ENCODE data around the gene KRTAP10-12. TPM values are rescaled to one million over a fixed set of nuclear protein-coding genes. Genes with fewer than 3 reads are reported as not detected.

The KRTAP10-12 gene
- total RNA-seq, 6 donors from 2014 or later = not detected

- H3K27ac ChIP-seq = no peak overlapping the region
- DNase-seq (no peak), ATAC-seq (ENCODE audit: low FRiP score in 2 of 2) (no peak)
- H3K27me3 ChIP-seq = peaks cover 0 to 15% (median 3%) of the 10 kb centered on the region in 4 donors
- no peaks in the 10 kb centered on the region for H3K4me1 ChIP-seq
- peaks cover 0 to 1% (median 0%) of the 10 kb centered on the region in 4 donors for H3K9me3 ChIP-seq
- H3K4me3 ChIP-seq = no peak overlapping the region
- TF ChIP-seq EP300 (IDR thresholded peaks at IDR 0.05) (no peak), POLR2A (IDR thresholded peaks at IDR 0.05) (no peak), CTCF (IDR thresholded peaks at IDR 0.05) (no peak), POLR2AphosphoS5 (IDR thresholded peaks at IDR 0.05) (no peak)
- 82% methylated on average over 14 of the region's 14 CpGs for WGBS, 2 donors
- H3K36me3 ChIP-seq = no peaks in the 10 kb centered on the region
These were observed 4.0 kb downstream of the KRTAP10-12 start for GRCh38 chr21:44701023-44701400.

- no peak for TF ChIP-seq CTCF (IDR thresholded peaks at IDR 0.05)
- TF ChIP-seq POLR2AphosphoS5 (IDR thresholded peaks at IDR 0.05) = no peak
- no peak for TF ChIP-seq EP300 (IDR thresholded peaks at IDR 0.05)
- no peak for TF ChIP-seq POLR2A (IDR thresholded peaks at IDR 0.05)
- no peak for ATAC-seq (ENCODE audit: low FRiP score in 2 of 2)
- no peaks in the 10 kb centered on the region for H3K4me1 ChIP-seq
- H3K27me3 ChIP-seq = peaks cover 0 to 21% (median 6%) of the 10 kb centered on the region in 4 donors
- WGBS, 2 donors = 38 to 48% methylated on average over 8 to 12 of the region's 12 CpGs
- no peak for DNase-seq
- H3K27ac ChIP-seq = no peak overlapping the region
- peaks cover 0 to 7% (median 0%) of the 10 kb centered on the region in 4 donors for H3K9me3 ChIP-seq
- H3K36me3 ChIP-seq = no peaks in the 10 kb centered on the region
- H3K4me3 ChIP-seq = no peak overlapping the region
These were observed 4.6 kb downstream of the KRTAP10-12 start for GRCh38 chr21:44701541-44701940.

GRCh38 chr21:44702111-44702972 lies 5.4 kb downstream of the KRTAP10-12 start:
- H3K27me3 ChIP-seq = peaks cover 0 to 28% (median 12%) of the 10 kb centered on the region in 4 donors
- TF ChIP-seq CTCF (IDR thresholded peaks at IDR 0.05) = no peak
- TF ChIP-seq POLR2A (IDR thresholded peaks at IDR 0.05) = no peak
- no peak for TF ChIP-seq POLR2AphosphoS5 (IDR thresholded peaks at IDR 0.05)
- TF ChIP-seq EP300 (IDR thresholded peaks at IDR 0.05) = no peak
- no peaks in the 10 kb centered on the region for H3K36me3 ChIP-seq
- H3K27ac ChIP-seq = no peak overlapping the region
- H3K4me3 ChIP-seq = no peak overlapping the region
- ATAC-seq (ENCODE audit: low FRiP score in 2 of 2) (peak in 1 of 2 donors; percentile 24), DNase-seq (peak in 1 of 2 donors; percentile 73)
- 72 to 76% methylated on average over 12 to 14 of the region's 22 CpGs for WGBS, 2 donors
- H3K4me1 ChIP-seq = peaks cover 0 to 8% (median 0%) of the 10 kb centered on the region in 4 donors
- H3K9me3 ChIP-seq = peaks cover 0 to 7% (median 0%) of the 10 kb centered on the region in 4 donors

GRCh38 chr21:44702973-44703730 lies 6.2 kb downstream of the KRTAP10-12 start:
- H3K4me1 ChIP-seq = peaks cover 0 to 11% (median 0%) of the 10 kb centered on the region in 4 donors
- no peak overlapping the region for H3K4me3 ChIP-seq
- 45 to 63% methylated on average over 13 to 16 of the region's 16 CpGs for WGBS, 2 donors
- no peaks in the 10 kb centered on the region for H3K36me3 ChIP-seq
- H3K27ac ChIP-seq = no peak overlapping the region
- H3K9me3 ChIP-seq = peaks cover 0 to 7% (median 0%) of the 10 kb centered on the region in 4 donors
- ATAC-seq (ENCODE audit: low FRiP score in 2 of 2) (no peak), DNase-seq (no peak)
- TF ChIP-seq POLR2A (IDR thresholded peaks at IDR 0.05) = no peak
- TF ChIP-seq EP300 (IDR thresholded peaks at IDR 0.05) = no peak
- no peak for TF ChIP-seq POLR2AphosphoS5 (IDR thresholded peaks at IDR 0.05)
- TF ChIP-seq CTCF (IDR thresholded peaks at IDR 0.05) = no peak
- peaks cover 0 to 31% (median 14%) of the 10 kb centered on the region in 4 donors for H3K27me3 ChIP-seq

All from upper lobe of left lung (tissue), 6 donors.